ENCODE results near the gene TRAF3IP1.
"Not testable (repeated sequence)": the region's sequence is repeated elsewhere in the genome, so short reads cannot be mapped to it uniquely, and the experiment has no call there.

TRAF3IP1 gene

GRCh38 chr2:238403632-238404405 lies 83.5 kb downstream of the TRAF3IP1 start:
- Histone ChIP-seq H3K9me3 (ENCODE audit: severe bottlenecking) (no peaks in the 10 kb centered on the region), H3K36me3 (peaks cover 8% of the 10 kb centered on the region), H3K4me3 (ENCODE audit: low read depth, low read length) (no peak overlapping the region), H3K27ac (no peak overlapping the region), H3K27me3 (ENCODE audit: insufficient read depth, low read depth, severe bottlenecking) (no peaks in the 10 kb centered on the region)
- no peak for TF ChIP-seq CTCF (IDR thresholded peaks at IDR 0.05; ENCODE audit: low read depth, low read length)
- DNase-seq = no peak

- Histone ChIP-seq H3K9me3 (ENCODE audit: severe bottlenecking) (no peaks in the 10 kb centered on the region), H3K36me3 (peaks cover 4% of the 10 kb centered on the region; the same call in 1 of the 2 replicates), H3K27ac (no peak overlapping the region), H3K4me3 (ENCODE audit: low read depth, low read length) (no peak overlapping the region), H3K27me3 (ENCODE audit: insufficient read depth, low read depth, severe bottlenecking) (no peaks in the 10 kb centered on the region)
- TF ChIP-seq CTCF (IDR thresholded peaks at IDR 0.05; ENCODE audit: low read depth, low read length) = no peak
- DNase-seq = no peak
These were observed 84.3 kb downstream of the TRAF3IP1 start for GRCh38 chr2:238404406-238405216.

- H3K27ac ChIP-seq; H3K4me3 ChIP-seq (ENCODE audit: low read depth, low read length); H3K36me3 ChIP-seq; H3K9me3 ChIP-seq (ENCODE audit: severe bottlenecking); H3K27me3 ChIP-seq (ENCODE audit: insufficient read depth, low read depth, severe bottlenecking); DNase-seq: not testable (repeated sequence)
These were observed 84.9 kb downstream of the TRAF3IP1 start for GRCh38 chr2:238405217-238405555.

- no peaks in the 10 kb centered on the region for H3K9me3 ChIP-seq (ENCODE audit: severe bottlenecking)
- H3K36me3 ChIP-seq = no peaks in the 10 kb centered on the region
- TF ChIP-seq CTCF (IDR thresholded peaks at IDR 0.05; ENCODE audit: low read depth, low read length) = no peak
- H3K27ac ChIP-seq = no peak overlapping the region
- H3K4me3 ChIP-seq (ENCODE audit: low read depth, low read length) = no peak overlapping the region
- no peak for DNase-seq
- H3K27me3 ChIP-seq (ENCODE audit: insufficient read depth, low read depth, severe bottlenecking) = no peaks in the 10 kb centered on the region
These were observed 86.1 kb downstream of the TRAF3IP1 start for GRCh38 chr2:238406221-238406997.

GRCh38 chr2:238406998-238407285 lies 86.6 kb downstream of the TRAF3IP1 start:
- Histone ChIP-seq H3K9me3 (ENCODE audit: severe bottlenecking) (no peaks in the 10 kb centered on the region), H3K27me3 (ENCODE audit: insufficient read depth, low read depth, severe bottlenecking) (no peaks in the 10 kb centered on the region), H3K36me3 (no peaks in the 10 kb centered on the region), H3K27ac (no peak overlapping the region), H3K4me3 (ENCODE audit: low read depth, low read length) (no peak overlapping the region)
- TF ChIP-seq CTCF (IDR thresholded peaks at IDR 0.05; ENCODE audit: low read depth, low read length) = no peak
- no peak for DNase-seq

- Histone ChIP-seq H3K9me3 (ENCODE audit: severe bottlenecking) (no peaks in the 10 kb centered on the region), H3K4me3 (ENCODE audit: low read depth, low read length) (no peak overlapping the region), H3K27ac (no peak overlapping the region), H3K27me3 (ENCODE audit: insufficient read depth, low read depth, severe bottlenecking) (no peaks in the 10 kb centered on the region), H3K36me3 (no peaks in the 10 kb centered on the region)
- no peak for TF ChIP-seq CTCF (IDR thresholded peaks at IDR 0.05; ENCODE audit: low read depth, low read length)
- DNase-seq = no peak
These were observed 87.2 kb downstream of the TRAF3IP1 start for GRCh38 chr2:238407566-238407965.

All from WERI-Rb-1 (cell line).